Fibroblast of lung (primary cell): ENCODE data around the gene CDCA7.
"Not testable (repeated sequence)": the region's sequence is repeated elsewhere in the genome, so short reads cannot be mapped to it uniquely, and the experiment has no call there.

Experiments
- CTCF ChIP-seq, 2 donors: IDR thresholded peaks in 1 of 2; conservative IDR thresholded peaks in 1 of 2; 1 replicate in 1 of 2; 2 replicates in 1 of 2; pipeline ENCODE4 v1.5.1; 2011 to 2012; ENCODE audit warnings: low read length in 2 of 2, control low read depth in 1 of 2, inconsistent platforms in 1 of 2, low read depth in 1 of 2, mild to moderate bottlenecking in 1 of 2
- EZH2 ChIP-seq: IDR thresholded peaks from 2 replicates; pipeline ENCODE4 v1.5.1; 2012; ENCODE audit warnings: low read length, control low read depth, mild to moderate bottlenecking; ENCODE audit errors: missing control alignments

GRCh38 chr2:173309370-173309769 is 45.3 kb upstream of the CDCA7 start:
- TF ChIP-seq CTCF (conservative IDR thresholded peaks at IDR 0.05 in 1 of 2, IDR thresholded peaks at IDR 0.05 in 1 of 2; ENCODE audit: low read depth in 1 of 2, low read length in 2 of 2); EZH2: not testable (repeated sequence)
